Hepatocyte (in vitro differentiated cells): ENCODE results near the gene TCAP. TPM values are rescaled to one million over a fixed set of nuclear protein-coding genes. Genes with fewer than 3 reads are reported as not detected.

Source experiments
- DNase-seq: peaks from one replicate; pipeline ENCODE4 v3.0.0-alpha.2; 2016; ENCODE audit warnings: low spot score
- H2AFZ ChIP-seq: fragments of 200-600 bp; sonication (generic); 2 replicates; pipeline ENCODE4 v1.6.0; 2016; ENCODE audit warnings: antibody characterized with exemption, mild to moderate bottlenecking
- H3K27ac ChIP-seq: fragments of 200-600 bp; sonication (generic); 2 replicates; pipeline ENCODE4 v1.5.1; 2016; ENCODE audit warnings: mild to moderate bottlenecking
- H3K27me3 ChIP-seq: fragments of 200-600 bp; sonication (generic); 2 replicates; pipeline ENCODE4 v1.6.1; 2016
- H3K36me3 ChIP-seq: fragments of 200-600 bp; sonication (generic); replicated peaks from 2 replicates; pipeline ENCODE4 v1.5.1; 2016; ENCODE audit warnings: low read depth; ENCODE audit not compliant: insufficient read depth
- H3K4me1 ChIP-seq: fragments of 200-600 bp; sonication (generic); 2 replicates; pipeline ENCODE4 v1.5.1; 2016; ENCODE audit warnings: mild to moderate bottlenecking, moderate library complexity; ENCODE audit not compliant: insufficient read depth
- H3K4me2 ChIP-seq: fragments of 200-600 bp; sonication (generic); 2 replicates; pipeline ENCODE4 v1.6.0; 2016
- H3K4me3 ChIP-seq: fragments of 200-600 bp; sonication (generic); 2 replicates; pipeline ENCODE4 v1.5.1; 2016; ENCODE audit warnings: mild to moderate bottlenecking
- H3K79me2 ChIP-seq: fragments of 200-600 bp; sonication (generic); 2 replicates; pipeline ENCODE4 v1.6.0; 2017; ENCODE audit warnings: mild to moderate bottlenecking
- H3K9me2 ChIP-seq: fragments of 200-600 bp; sonication (generic); replicated peaks from 2 replicates; pipeline ENCODE4 v1.6.0; 2017; ENCODE audit warnings: mild to moderate bottlenecking; ENCODE audit not compliant: insufficient read depth
- H3K9me3 ChIP-seq: fragments of 200-600 bp; sonication (generic); 2 replicates; pipeline ENCODE4 v1.5.1; 2016; ENCODE audit warnings: low read depth, mild to moderate bottlenecking
- H4K20me1 ChIP-seq: fragments of 200-600 bp; sonication (generic); 2 replicates; pipeline ENCODE4 v1.6.0; 2016; ENCODE audit warnings: mild to moderate bottlenecking; ENCODE audit not compliant: insufficient read depth, poor library complexity, severe bottlenecking
- EZH2 ChIP-seq: fragments of 200-600 bp; sonication (generic); IDR thresholded peaks from 2 replicates; pipeline ENCODE4 v1.6.1; 2016; ENCODE audit warnings: antibody characterized with exemption, mild to moderate bottlenecking, borderline replicate concordance
- EZH2phosphoT487 ChIP-seq: fragments of 200-600 bp; sonication (generic); IDR thresholded peaks from one replicate; pipeline ENCODE4 v1.6.1; 2018; ENCODE audit warnings: antibody characterized with exemption, mild to moderate bottlenecking, low read depth, moderate library complexity; ENCODE audit not compliant: unreplicated experiment, severe bottlenecking
- WGBS: methylation state at CpG from one replicate; pipeline ENCODE4 v1.1.6; 2016; ENCODE audit warnings: low lambda C conversion rate; ENCODE audit errors: missing lambda C conversion rate; 5-methylcytosine and 5-hydroxymethylcytosine counted together
- polyA plus RNA-seq: library from polyadenylated mRNA; unstranded; fragments of >200 nt; fragmentation: Nextera tagmentation; extraction: Ambion mirVana; gene quantifications from 2 replicates; pipeline ENCODE4 v1.2.1, GENCODE V29; 2016
- total RNA-seq: library from RNA; depleted of rRNA; stranded (reverse); fragments of >200 nt; gene quantifications from 2 replicates; pipeline ENCODE4 v1.2.3, GENCODE V29; 2014
- TF ChIP-seq, protein P1 (sequence below): fragments of 200-600 bp; sonication (generic); IDR thresholded peaks from 2 replicates; pipeline ENCODE4 v1.5.1; 2016; ENCODE audit warnings: antibody characterized with exemption, mild to moderate bottlenecking; ENCODE audit not compliant: poor library complexity

Gene TCAP
- total and polyA plus RNA-seq, 2 experiments from 2014 or later: 0.64 to 0.90 TPM

GRCh38 chr17:39652587-39653315, 12.4 kb upstream of the TCAP start:
- H3K9me2 ChIP-seq: no peaks in the 10 kb centered on the region
- peak overlapping the region; percentile 86 for H3K27ac ChIP-seq
- peak; percentile 38 for DNase-seq
- peaks cover 27% of the 10 kb centered on the region for H3K4me1 ChIP-seq
- peak overlapping the region; percentile 21 for H3K4me2 ChIP-seq
- no peak overlapping the region for H3K4me3 ChIP-seq
- H3K36me3 ChIP-seq: no peaks in the 10 kb centered on the region
- WGBS: 30% methylated on average over 7 of the region's 7 CpGs
- no peaks in the 10 kb centered on the region for H3K27me3 ChIP-seq
- no peak overlapping the region for H2AFZ ChIP-seq
- TF ChIP-seq EZH2 (no peak), EZH2phosphoT487 (no peak)
- TF ChIP-seq, protein P1, sequence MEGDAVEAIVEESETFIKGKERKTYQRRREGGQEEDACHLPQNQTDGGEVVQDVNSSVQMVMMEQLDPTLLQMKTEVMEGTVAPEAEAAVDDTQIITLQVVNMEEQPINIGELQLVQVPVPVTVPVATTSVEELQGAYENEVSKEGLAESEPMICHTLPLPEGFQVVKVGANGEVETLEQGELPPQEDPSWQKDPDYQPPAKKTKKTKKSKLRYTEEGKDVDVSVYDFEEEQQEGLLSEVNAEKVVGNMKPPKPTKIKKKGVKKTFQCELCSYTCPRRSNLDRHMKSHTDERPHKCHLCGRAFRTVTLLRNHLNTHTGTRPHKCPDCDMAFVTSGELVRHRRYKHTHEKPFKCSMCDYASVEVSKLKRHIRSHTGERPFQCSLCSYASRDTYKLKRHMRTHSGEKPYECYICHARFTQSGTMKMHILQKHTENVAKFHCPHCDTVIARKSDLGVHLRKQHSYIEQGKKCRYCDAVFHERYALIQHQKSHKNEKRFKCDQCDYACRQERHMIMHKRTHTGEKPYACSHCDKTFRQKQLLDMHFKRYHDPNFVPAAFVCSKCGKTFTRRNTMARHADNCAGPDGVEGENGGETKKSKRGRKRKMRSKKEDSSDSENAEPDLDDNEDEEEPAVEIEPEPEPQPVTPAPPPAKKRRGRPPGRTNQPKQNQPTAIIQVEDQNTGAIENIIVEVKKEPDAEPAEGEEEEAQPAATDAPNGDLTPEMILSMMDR: no peak
- no peaks in the 10 kb centered on the region for H3K9me3 ChIP-seq
- H3K79me2 ChIP-seq: peaks cover 46% of the 10 kb centered on the region
- no peaks in the 10 kb centered on the region for H4K20me1 ChIP-seq

GRCh38 chr17:39653316-39653661, 11.9 kb upstream of the TCAP start:
- Histone ChIP-seq H3K27ac (peak overlapping the region; percentile 86), H3K9me2 (no peaks in the 10 kb centered on the region), H3K79me2 (peaks cover 42% of the 10 kb centered on the region), H3K4me1 (peaks cover 27% of the 10 kb centered on the region), H3K9me3 (no peaks in the 10 kb centered on the region), H3K27me3 (no peaks in the 10 kb centered on the region), H3K4me3 (no peak overlapping the region), H3K36me3 (no peaks in the 10 kb centered on the region), H2AFZ (no peak overlapping the region), H3K4me2 (peak overlapping the region; percentile 21), H4K20me1 (no peaks in the 10 kb centered on the region)
- DNase-seq: no peak
- WGBS: 78% methylated on average over 12 of the region's 12 CpGs
- TF ChIP-seq EZH2phosphoT487: no peak
- TF ChIP-seq, protein P1: no peak
- no peak for TF ChIP-seq EZH2

DNA sequence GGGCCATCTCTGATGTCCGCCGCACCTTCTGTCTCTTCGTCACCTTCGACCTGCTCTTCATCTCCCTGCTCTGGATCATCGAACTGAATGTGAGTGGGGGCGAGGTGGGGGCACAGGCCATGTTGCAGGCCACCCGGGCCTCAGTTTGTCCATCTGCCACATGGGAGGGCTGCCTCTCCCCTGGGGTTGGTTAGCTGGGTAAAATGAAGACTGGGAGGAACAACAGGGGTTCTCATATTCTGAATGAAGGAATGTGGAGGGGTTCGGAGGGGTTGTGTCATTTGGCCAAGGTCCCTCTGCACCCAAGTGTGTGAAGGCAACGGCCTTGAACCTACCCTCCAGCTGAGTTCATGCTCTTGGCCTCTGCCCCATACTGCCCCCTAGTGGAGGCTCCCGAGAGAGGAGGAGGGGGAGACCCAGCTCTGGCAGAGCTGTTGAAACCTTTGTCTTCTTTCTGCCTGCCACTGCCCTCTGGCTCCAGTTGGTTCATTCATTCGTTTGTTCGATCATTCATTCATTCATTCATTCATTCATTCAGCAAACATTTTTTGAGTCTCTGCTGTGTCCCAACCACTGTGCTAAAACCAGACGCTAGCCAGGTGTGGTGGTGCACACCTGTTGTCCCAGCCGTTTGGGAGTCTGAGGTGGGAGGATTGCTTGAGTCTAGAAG, 11.4 kb upstream of the TCAP start:
- no peak overlapping the region for H2AFZ ChIP-seq
- no peak overlapping the region for H3K4me3 ChIP-seq
- H3K9me3 ChIP-seq: no peaks in the 10 kb centered on the region
- H3K4me1 ChIP-seq: peaks cover 27% of the 10 kb centered on the region
- H3K4me2 ChIP-seq: peak overlapping the region; percentile 21
- TF ChIP-seq EZH2phosphoT487: no peak
- TF ChIP-seq, protein P1: peak; percentile 63
- DNase-seq: peak; percentile 54
- no peaks in the 10 kb centered on the region for H4K20me1 ChIP-seq
- peaks cover 37% of the 10 kb centered on the region for H3K79me2 ChIP-seq
- peak overlapping the region; percentile 86 for H3K27ac ChIP-seq
- no peaks in the 10 kb centered on the region for H3K27me3 ChIP-seq
- 81% methylated on average over 14 of the region's 14 CpGs for WGBS
- H3K36me3 ChIP-seq: no peaks in the 10 kb centered on the region
- no peaks in the 10 kb centered on the region for H3K9me2 ChIP-seq
